ENCODE measurements around the gene MYH15. TPM values are rescaled to one million over a fixed set of nuclear protein-coding genes. Genes with fewer than 3 reads are reported as not detected.

Gene MYH15
- total RNA-seq, 1 donor from 2014 or later = 0.08 TPM

GRCh38 chr3:108410531-108410984 is 99.8 kb downstream of the MYH15 start:
- no peak for ATAC-seq

- peak; percentile 41 for ATAC-seq
Observed at GRCh38 chr3:108409800-108410178, 100.6 kb downstream of the MYH15 start.

GRCh38 chr3:108408883-108409799 is 101.3 kb downstream of the MYH15 start:
- ATAC-seq = peak; percentile 30

GRCh38 chr3:108407886-108408285 is 102.5 kb downstream of the MYH15 start:
- ATAC-seq = no peak

- ATAC-seq = peak; percentile 75
Observed at GRCh38 chr3:108406661-108407206, 103.7 kb downstream of the MYH15 start.

GRCh38 chr3:108406063-108406660 is 104.2 kb downstream of the MYH15 start:
- ATAC-seq = no peak

GRCh38 chr3:108404368-108404767 is 106.0 kb downstream of the MYH15 start:
- ATAC-seq = no peak

GRCh38 chr3:108403686-108404345 is 106.6 kb downstream of the MYH15 start:
- no peak for ATAC-seq

- ATAC-seq = no peak
Observed at GRCh38 chr3:108403198-108403597, 107.2 kb downstream of the MYH15 start.

- ATAC-seq = no peak
Observed at GRCh38 chr3:108401836-108402235, 108.6 kb downstream of the MYH15 start.

- ATAC-seq = no peak
Observed at GRCh38 chr3:108398510-108398909, 111.9 kb downstream of the MYH15 start.

- ATAC-seq = no peak
Observed at GRCh38 chr3:108396336-108396735, 114.1 kb downstream of the MYH15 start.

GRCh38 chr3:108394563-108394962 is 115.8 kb downstream of the MYH15 start:
- ATAC-seq = no peak

- ATAC-seq = no peak
Observed at GRCh38 chr3:108394016-108394415, 116.4 kb downstream of the MYH15 start.

- no peak for ATAC-seq
Observed at GRCh38 chr3:108393128-108393900, 117.1 kb downstream of the MYH15 start.

GRCh38 chr3:108391917-108392593 is 118.3 kb downstream of the MYH15 start:
- peak; percentile 84 for ATAC-seq

- ATAC-seq = peak; percentile 44
Observed at GRCh38 chr3:108389372-108389771, 121.0 kb downstream of the MYH15 start.

GRCh38 chr3:108388136-108389132 is 122.0 kb downstream of the MYH15 start:
- no peak for ATAC-seq

GRCh38 chr3:108387063-108387462 is 123.3 kb downstream of the MYH15 start:
- no peak for ATAC-seq

- ATAC-seq = no peak
Observed at GRCh38 chr3:108383306-108383705, 127.1 kb downstream of the MYH15 start.
